HG03159 (cell line): ENCODE measurements around the gene TP53INP2.
"Not testable (repeated sequence)": the region's sequence is repeated elsewhere in the genome, so short reads cannot be mapped to it uniquely, and the experiment has no call there.

Experiments
- ATAC-seq: cut with Tn5 transposase; IDR thresholded peaks from one replicate; pipeline ENCODE4 v1.9.1; 2021; ENCODE audit warnings: mild to moderate bottlenecking, moderate library complexity; ENCODE audit not compliant: unreplicated experiment

The TP53INP2 gene, protein sequence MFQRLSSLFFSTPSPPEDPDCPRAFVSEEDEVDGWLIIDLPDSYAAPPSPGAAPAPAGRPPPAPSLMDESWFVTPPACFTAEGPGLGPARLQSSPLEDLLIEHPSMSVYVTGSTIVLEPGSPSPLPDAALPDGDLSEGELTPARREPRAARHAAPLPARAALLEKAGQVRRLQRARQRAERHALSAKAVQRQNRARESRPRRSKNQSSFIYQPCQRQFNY

GRCh38 chr20:34704177-34705007 is at the start of gene TP53INP2:
Gene TP53INP2, plus strand, starts transcription at chr20:34704344. Its CDS starts 4,396 bp downstream, at chr20:34708740.
- peak; percentile 44 for ATAC-seq

DNA sequence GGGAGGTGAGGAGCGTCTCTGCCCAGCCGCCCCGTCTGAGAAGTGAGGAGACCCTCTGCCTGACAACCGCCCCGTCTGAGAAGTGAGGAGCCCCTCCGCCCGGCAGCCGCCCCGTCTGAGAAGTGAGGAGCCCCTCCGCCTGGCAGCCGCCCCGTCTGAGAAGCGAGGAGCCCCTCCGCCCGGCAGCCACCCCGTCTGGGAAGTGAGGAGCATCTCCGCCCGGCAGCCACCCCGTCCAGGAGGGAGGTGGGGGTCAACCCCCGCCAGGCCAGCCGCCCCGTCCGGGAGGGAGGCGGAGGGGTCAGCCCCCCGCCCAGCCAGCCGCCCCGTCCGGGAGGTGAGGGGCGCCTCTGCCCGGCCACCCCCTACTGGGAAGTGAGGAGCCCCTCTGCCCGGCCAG is 45.5 kb upstream of the TP53INP2 start:
- ATAC-seq = not testable (repeated sequence)

GRCh38 chr20:34661811-34662210 is 42.3 kb upstream of the TP53INP2 start:
- not testable (repeated sequence) for ATAC-seq

DNA sequence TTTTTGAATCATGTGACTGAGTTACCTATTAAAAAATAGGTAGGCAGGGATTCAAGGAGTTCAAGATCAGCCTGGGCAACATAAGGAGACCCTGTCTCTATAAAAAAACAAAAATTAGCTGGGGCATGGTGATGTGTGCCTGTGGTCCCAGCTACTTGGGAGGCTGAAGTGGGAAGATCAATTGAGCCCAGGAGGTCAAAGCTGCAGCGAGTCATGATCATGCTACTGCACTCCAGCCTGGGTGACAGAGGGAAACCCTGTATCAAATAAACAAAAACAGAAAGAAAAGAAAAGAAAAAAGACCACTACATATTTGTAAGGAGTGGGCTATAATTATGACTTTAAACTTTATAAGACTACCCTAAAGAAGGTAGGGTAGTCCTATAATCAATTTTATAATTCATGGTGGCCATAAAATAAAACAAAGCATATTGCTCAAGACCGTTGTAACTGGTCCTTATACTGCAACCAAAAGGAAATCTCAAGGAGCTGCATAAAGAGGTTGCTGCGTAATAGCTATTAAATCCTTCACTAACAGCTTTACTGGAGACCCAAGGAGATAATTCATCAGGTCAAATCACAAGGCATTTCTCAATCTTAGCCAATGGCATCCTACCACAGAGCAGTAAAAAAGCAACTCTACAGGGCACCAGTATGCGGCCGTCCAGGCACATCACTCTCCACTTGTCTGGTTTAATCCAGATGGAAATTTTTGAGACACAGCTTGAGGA is 40.8 kb upstream of the TP53INP2 start:
- ATAC-seq = no peak

DNA sequence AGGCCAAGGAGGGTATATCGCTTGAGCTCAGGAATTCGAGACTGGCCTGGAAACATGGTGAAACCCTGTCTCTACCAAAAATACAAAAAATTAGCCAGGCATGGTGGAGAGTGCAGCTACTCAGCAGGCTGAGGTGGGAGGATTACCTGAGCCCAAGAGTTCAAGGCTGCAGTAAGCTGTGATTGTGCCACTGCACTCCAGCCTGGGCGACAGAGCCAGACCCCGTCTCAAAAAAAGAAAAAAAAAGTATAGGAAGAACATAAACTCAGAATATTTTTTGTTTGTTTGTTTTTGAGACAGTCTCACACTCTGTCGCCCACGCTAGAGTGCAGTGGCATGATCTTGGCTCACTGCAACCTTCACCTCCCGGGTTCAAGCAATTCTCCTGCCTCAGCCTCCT is 39.4 kb upstream of the TP53INP2 start:
- not testable (repeated sequence) for ATAC-seq

- no peak for ATAC-seq
These were observed 35.0 kb upstream of the TP53INP2 start for GRCh38 chr20:34669094-34669493.

DNA sequence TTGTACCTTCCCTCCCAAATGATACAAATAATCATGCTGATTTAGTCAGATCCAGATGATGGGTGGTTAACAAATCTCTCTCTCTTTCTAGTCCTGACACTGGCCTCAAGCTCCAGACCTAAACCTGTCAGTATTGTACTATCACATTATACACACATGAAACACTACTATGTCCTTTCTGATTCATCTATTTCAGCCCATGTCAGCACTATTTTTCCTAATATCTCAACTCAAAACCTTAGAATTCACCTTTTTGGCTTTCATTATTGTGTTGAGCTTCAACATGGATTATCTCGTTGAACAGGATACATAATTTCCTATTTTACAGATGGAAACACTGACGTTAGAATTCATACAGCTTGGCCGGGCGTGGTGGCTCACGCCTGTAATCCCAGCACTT is 30.7 kb upstream of the TP53INP2 start:
- ATAC-seq = no peak

- no peak for ATAC-seq
These were observed 28.6 kb upstream of the TP53INP2 start for GRCh38 chr20:34675561-34675960.

- ATAC-seq = no peak
These were observed 28.0 kb upstream of the TP53INP2 start for GRCh38 chr20:34675993-34676641.

GRCh38 chr20:34676642-34677373 is 27.3 kb upstream of the TP53INP2 start, which contains the start of gene PIGU:
Gene PIGU, minus strand, starts transcription at chr20:34677092. Its CDS starts 7 bp downstream, at chr20:34677085.
- peak; percentile 90 for ATAC-seq

GRCh38 chr20:34680586-34681175 is 23.5 kb upstream of the TP53INP2 start:
- ATAC-seq = no peak

GRCh38 chr20:34683667-34684066 is 20.5 kb upstream of the TP53INP2 start:
- no peak for ATAC-seq

GRCh38 chr20:34689486-34689885 is 14.7 kb upstream of the TP53INP2 start:
- no peak for ATAC-seq

DNA sequence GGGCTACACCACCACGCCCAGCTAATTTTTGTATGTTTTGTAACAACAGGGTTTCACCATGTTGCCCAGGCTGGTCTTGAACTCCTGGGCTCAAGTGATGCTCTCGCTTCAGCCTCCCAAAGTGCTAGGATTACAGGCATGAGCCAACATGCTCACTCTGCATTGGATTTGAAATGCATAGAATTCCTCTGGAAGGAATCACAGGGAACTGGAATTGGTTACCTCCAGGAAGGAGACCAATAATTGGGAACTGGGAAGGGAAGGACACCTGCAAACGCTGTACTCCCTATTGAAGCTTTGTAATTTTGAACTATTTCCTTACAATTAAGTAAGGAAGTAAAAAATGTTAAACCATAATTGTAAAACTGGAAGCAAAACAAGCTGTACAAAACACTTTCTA is 12.3 kb upstream of the TP53INP2 start:
- no peak for ATAC-seq

- no peak for ATAC-seq
These were observed 10.7 kb upstream of the TP53INP2 start for GRCh38 chr20:34693414-34693813.

GRCh38 chr20:34701405-34702085 is 2.6 kb upstream of the TP53INP2 start:
- no peak for ATAC-seq

DNA sequence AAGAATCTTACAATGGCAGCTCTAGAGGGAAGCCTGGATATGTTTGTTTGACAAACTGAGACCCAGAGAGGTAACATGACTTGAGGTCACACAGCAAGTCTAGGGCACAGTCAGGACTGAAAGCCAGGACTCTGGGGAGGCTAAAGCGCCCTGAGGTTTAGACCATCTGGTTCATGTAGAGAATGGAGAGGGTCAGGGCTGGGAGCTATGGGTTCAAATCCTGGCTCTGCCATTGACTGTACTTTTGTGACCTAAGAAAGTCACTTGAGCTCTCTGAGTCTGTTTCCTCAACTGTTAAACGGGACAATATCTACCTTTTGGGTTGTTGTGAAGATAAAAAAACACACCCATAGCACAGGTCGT is 1.1 kb upstream of the TP53INP2 start:
- ATAC-seq = no peak

DNA sequence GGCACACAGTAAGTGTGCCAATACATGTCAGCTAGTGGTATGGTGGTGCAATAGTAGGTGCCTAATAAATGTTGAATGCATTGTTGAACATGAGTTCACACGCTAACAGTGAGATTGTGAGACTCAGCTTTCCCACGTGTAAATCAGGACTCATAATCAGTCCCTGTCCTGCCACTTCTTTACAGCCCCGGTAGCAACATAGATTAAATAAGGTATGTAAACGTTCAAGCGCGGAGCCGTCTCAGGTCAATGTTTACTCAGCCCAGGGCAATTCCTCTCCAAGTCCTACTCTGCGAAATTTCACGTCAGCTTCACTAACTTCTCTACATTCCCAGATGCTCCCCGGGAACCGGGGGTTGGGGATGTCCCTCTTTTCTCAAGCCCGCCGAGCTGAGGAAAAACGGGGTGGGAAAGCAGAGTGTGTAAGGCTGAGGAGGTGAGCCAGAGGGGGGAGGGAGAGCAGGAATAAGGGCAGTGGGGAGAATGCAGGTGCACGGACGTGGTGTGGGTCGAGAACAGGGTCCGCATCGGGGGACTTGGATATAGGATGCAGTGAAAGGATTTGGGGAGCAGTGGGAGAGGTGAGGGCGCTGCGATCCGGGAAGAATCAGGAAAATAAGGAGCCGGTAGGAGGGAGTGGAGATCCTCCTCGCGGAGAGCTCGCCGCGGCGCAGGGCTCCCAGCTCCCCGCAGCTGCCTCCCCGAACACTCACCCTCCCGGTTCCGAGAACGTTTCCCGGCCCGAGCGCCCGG is 544 bp upstream of the TP53INP2 start:
- no peak for ATAC-seq

GRCh38 chr20:34705008-34705396 is 858 bp downstream of the TP53INP2 start:
- ATAC-seq = no peak
